ENCODE measurements around the gene HIPK3.

The HIPK3 gene

DNA sequence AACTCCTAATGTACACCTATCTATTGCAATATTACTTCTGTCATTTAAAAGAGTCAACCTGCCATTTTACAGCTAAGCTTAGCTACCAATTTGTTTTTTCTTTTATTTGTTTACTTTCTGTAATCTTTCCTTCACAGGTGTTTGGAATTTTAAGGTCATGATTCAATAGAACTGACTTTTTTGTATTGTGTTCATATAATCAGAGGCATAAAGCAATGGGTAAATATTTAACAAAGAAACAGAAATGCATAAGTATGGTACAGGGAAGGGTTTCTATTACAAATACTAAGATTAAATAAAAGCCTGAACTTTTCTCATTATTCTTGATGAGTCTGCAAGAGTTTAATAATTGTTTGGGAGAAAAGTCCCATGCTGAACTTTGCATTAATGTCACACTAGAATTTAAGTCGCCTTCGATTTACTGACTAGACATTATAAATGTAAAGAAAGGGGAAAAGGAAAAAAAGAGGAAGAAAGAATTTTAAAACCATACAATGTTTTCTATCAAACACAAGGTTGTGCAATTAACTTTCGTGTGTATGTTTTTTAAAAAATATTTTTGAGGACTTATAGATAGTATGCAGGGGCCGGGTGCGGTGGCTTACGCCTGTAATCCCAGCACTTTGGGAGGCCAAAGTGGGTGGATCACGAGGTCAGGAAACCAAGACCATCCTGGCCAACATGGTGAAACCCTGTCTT, 35.0 kb upstream of the HIPK3 start:
- no peak overlapping the region for H3K27ac ChIP-seq (ENCODE audit: low read depth, low read length)
- no peak overlapping the region for H3K4me2 ChIP-seq (ENCODE audit: low read length)
- no peaks in the 10 kb centered on the region for H3K36me3 ChIP-seq (ENCODE audit: control insufficient read depth, low read length)
- no peaks in the 10 kb centered on the region for H3K4me1 ChIP-seq (ENCODE audit: control insufficient read depth, low read length)
- TF ChIP-seq EZH2phosphoT487 (IDR thresholded peaks at IDR 0.05; ENCODE audit: borderline replicate concordance, low read length), result no peak
- TF ChIP-seq, protein P1, sequence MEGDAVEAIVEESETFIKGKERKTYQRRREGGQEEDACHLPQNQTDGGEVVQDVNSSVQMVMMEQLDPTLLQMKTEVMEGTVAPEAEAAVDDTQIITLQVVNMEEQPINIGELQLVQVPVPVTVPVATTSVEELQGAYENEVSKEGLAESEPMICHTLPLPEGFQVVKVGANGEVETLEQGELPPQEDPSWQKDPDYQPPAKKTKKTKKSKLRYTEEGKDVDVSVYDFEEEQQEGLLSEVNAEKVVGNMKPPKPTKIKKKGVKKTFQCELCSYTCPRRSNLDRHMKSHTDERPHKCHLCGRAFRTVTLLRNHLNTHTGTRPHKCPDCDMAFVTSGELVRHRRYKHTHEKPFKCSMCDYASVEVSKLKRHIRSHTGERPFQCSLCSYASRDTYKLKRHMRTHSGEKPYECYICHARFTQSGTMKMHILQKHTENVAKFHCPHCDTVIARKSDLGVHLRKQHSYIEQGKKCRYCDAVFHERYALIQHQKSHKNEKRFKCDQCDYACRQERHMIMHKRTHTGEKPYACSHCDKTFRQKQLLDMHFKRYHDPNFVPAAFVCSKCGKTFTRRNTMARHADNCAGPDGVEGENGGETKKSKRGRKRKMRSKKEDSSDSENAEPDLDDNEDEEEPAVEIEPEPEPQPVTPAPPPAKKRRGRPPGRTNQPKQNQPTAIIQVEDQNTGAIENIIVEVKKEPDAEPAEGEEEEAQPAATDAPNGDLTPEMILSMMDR (IDR thresholded peaks at IDR 0.05; ENCODE audit: low read depth, low read length, poor library complexity, severe bottlenecking), result no peak
- H3K9me3 ChIP-seq (ENCODE audit: control insufficient read depth, insufficient read depth, low read length), result no peaks in the 10 kb centered on the region
- no peaks in the 10 kb centered on the region for H3K79me2 ChIP-seq (ENCODE audit: control insufficient read depth, low read length)
- H3K27me3 ChIP-seq (ENCODE audit: control insufficient read depth, low read length), result no peaks in the 10 kb centered on the region
- no peaks in the 10 kb centered on the region for H4K20me1 ChIP-seq (ENCODE audit: control insufficient read depth, insufficient read depth, low read depth, low read length)
- H3F3A ChIP-seq (ENCODE audit: control insufficient read depth, insufficient read depth), result no peaks in the 10 kb centered on the region
- no peak overlapping the region for H3K4me3 ChIP-seq (ENCODE audit: low read length)
- H3K9me2 ChIP-seq (replicated peaks; ENCODE audit: control insufficient read depth, low read length), result no peaks in the 10 kb centered on the region

DNA sequence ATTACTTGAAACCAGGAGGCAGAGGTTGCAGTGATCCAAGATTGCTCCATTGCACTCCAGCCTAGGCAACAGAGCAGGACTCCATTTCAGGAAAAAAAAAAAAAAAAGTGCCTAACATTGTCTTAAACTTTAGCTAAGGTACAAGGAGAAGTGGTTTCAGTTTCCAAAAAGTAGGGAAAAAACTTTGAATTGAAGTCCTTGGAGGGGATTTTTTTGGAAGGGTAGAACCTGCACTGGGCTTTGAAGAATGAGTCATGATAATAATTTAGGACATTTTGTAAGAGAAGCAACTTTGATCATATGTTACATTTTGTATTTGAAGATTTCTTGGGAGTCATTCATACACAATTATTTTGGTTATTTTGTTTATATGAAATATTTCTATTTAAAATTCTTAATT, 31.8 kb upstream of the HIPK3 start:
- Histone ChIP-seq H3F3A (ENCODE audit: control insufficient read depth, insufficient read depth) (no peaks in the 10 kb centered on the region), H3K27me3 (ENCODE audit: control insufficient read depth, low read length) (no peaks in the 10 kb centered on the region), H4K20me1 (ENCODE audit: control insufficient read depth, insufficient read depth, low read depth, low read length) (no peaks in the 10 kb centered on the region), H3K27ac (ENCODE audit: low read depth, low read length) (no peak overlapping the region), H3K4me2 (ENCODE audit: low read length) (no peak overlapping the region), H3K79me2 (ENCODE audit: control insufficient read depth, low read length) (no peaks in the 10 kb centered on the region), H3K9me3 (ENCODE audit: control insufficient read depth, insufficient read depth, low read length) (no peaks in the 10 kb centered on the region), H3K4me1 (ENCODE audit: control insufficient read depth, low read length) (no peaks in the 10 kb centered on the region), H3K9me2 (replicated peaks; ENCODE audit: control insufficient read depth, low read length) (no peaks in the 10 kb centered on the region), H3K4me3 (ENCODE audit: low read length) (no peak overlapping the region), H3K36me3 (ENCODE audit: control insufficient read depth, low read length) (no peaks in the 10 kb centered on the region)
- TF ChIP-seq EZH2phosphoT487 (IDR thresholded peaks at IDR 0.05; ENCODE audit: borderline replicate concordance, low read length), result no peak
- TF ChIP-seq, protein P1 (IDR thresholded peaks at IDR 0.05; ENCODE audit: low read depth, low read length, poor library complexity, severe bottlenecking), result no peak

DNA sequence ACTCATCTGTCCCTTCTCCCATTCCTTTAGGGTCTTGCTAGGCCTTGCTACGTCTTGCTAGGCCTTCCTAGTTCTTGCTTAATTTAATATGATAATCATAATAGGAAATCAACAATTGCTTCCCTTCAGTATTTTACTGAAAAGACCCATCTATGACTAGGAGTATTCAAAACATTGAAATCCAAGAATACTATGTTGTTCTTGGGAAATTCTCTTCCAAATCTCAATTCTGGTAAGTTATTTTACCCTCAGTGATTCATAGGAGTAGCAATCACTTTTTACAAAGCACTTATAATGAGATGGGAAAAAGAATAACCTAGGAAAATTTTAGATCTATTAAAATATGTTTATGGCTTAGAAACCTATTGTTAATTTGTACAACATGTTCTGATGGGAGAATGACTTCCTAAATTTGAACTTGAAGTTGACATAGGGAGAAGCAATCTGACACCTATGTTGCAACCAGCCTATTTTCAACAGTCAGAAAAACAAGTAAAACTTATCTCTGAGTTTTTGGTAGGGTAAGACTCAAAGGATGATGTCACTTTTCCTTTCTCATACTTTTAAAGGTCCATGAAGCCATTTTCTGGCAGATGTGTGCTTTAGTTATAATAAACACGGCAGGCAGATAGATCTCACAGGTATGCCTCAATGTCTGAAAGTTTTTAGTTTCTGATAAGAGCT, 29.5 kb upstream of the HIPK3 start:
- no peaks in the 10 kb centered on the region for H3F3A ChIP-seq (ENCODE audit: control insufficient read depth, insufficient read depth)
- H3K4me2 ChIP-seq (ENCODE audit: low read length), result no peak overlapping the region

More for the DNA sequence above, 29.5 kb upstream of the HIPK3 start:
- Histone ChIP-seq H3K9me2 (replicated peaks; ENCODE audit: control insufficient read depth, low read length) (no peaks in the 10 kb centered on the region), H3K4me1 (ENCODE audit: control insufficient read depth, low read length) (no peaks in the 10 kb centered on the region), H4K20me1 (ENCODE audit: control insufficient read depth, insufficient read depth, low read depth, low read length) (no peaks in the 10 kb centered on the region), H3K79me2 (ENCODE audit: control insufficient read depth, low read length) (no peaks in the 10 kb centered on the region), H3K36me3 (ENCODE audit: control insufficient read depth, low read length) (no peaks in the 10 kb centered on the region), H3K9me3 (ENCODE audit: control insufficient read depth, insufficient read depth, low read length) (no peaks in the 10 kb centered on the region), H3K4me3 (ENCODE audit: low read length) (no peak overlapping the region), H3K27ac (ENCODE audit: low read depth, low read length) (no peak overlapping the region), H3K27me3 (ENCODE audit: control insufficient read depth, low read length) (no peaks in the 10 kb centered on the region)
- no peak for TF ChIP-seq EZH2phosphoT487 (IDR thresholded peaks at IDR 0.05; ENCODE audit: borderline replicate concordance, low read length)
- TF ChIP-seq, protein P1 (IDR thresholded peaks at IDR 0.05; ENCODE audit: low read depth, low read length, poor library complexity, severe bottlenecking), result no peak

Measured in DOHH2 (cell line).